Activated CD8-positive, alpha-beta memory T cell treated with anti-CD3 and anti-CD28 coated beads, Interleukin-2, amount 50 U/mL, for 1 hour (primary cell): ENCODE data around the gene PLEKHG5.

ENCODE experiments used
- DNase-seq: peaks from one replicate; pipeline ENCODE4 v3.0.0-alpha.2; 2020; ENCODE audit errors: extremely low read depth

PLEKHG5 gene

DNA sequence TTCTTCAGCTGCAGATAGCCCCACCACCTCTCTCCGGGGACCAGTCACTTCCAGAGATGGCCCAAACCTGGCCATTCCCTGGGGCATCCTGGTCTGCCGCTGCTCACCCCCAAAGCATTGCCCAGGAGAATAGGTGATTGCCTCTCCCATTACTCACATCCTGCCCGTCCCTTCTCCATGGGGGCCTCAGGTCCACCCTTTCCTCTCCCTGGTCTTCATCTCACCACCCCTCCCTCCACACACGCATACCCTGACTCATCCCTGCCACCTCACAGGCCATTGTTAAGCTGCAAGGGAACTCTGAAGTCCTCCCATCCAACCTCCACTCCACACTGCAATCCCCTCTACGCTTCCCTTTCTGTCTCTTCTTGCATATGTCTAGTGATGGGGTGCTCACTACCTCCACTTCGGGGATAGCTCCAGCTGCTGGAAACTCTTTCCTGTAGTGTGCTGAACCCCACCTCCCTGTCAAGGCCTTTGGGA lies at the start of gene PLEKHG5:
TSS of gene PLEKHG5 (minus strand) at position 188 of the 483 bp plus-strand sequence. CDS start 14,096 bp downstream, outside the sequence.
- DNase-seq, result no peak

GRCh38 chr1:6538956-6539355 lies 47.5 kb upstream of the PLEKHG5 start:
- no peak for DNase-seq

- DNase-seq, result no peak
Measured at GRCh38 chr1:6536291-6536690, 44.8 kb upstream of the PLEKHG5 start.

DNA sequence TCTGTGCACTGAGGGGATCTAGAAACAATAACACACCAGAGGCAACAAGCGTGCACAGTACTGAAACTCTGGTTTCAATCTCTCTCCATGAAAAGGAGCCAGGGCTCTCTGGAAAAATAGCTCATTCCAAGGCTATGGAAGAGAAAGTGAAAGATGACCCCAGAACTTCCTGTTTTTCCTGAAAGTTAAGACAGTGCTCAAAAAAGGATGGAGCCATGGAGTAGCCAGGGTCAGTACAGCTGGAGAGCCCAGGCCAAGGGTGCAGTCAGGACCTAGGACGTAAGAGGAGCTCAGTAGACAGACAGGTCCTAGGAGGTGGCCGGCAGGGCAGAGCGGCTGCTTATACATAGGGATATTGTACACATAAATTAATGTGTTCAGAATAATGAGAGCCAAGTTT lies 43.7 kb upstream of the PLEKHG5 start:
- no peak for DNase-seq

- no peak for DNase-seq
Measured at GRCh38 chr1:6534248-6534822, 42.9 kb upstream of the PLEKHG5 start.

GRCh38 chr1:6531996-6532395 lies 40.5 kb upstream of the PLEKHG5 start:
- no peak for DNase-seq

DNA sequence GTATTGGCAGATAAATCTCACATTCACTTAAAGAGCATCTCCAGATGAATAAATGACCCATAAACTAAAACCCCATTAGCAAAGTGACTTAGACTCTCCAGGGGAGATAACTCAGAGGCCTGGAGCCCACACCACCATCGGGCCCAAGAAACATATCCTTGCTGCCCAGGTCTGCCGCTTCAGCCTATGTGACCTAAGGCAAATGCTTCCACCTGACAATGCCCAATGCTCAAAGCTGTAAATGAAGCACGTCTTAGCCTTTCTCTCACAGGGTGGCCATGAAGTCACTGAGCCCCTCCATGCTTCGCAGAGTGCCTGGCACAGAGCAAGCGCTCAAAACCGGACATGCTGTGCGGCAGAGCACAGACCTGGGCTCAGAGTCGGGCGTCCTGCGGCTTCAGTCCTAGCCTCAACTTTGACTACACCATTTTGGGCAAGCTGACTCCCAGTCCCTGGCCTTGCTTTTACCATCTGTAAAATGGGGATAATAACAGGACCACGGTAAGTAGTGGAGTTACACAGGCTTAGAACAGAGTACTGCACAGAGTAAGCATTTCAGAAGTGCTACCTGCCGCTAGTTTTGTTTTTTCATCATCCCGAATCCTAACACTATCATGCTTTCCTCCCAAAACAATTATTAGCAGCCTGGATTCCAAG lies 39.2 kb upstream of the PLEKHG5 start:
- no peak for DNase-seq

GRCh38 chr1:6528492-6528891 lies 37.0 kb upstream of the PLEKHG5 start:
- DNase-seq, result no peak

GRCh38 chr1:6526316-6526715 lies 34.8 kb upstream of the PLEKHG5 start:
- no peak for DNase-seq

DNA sequence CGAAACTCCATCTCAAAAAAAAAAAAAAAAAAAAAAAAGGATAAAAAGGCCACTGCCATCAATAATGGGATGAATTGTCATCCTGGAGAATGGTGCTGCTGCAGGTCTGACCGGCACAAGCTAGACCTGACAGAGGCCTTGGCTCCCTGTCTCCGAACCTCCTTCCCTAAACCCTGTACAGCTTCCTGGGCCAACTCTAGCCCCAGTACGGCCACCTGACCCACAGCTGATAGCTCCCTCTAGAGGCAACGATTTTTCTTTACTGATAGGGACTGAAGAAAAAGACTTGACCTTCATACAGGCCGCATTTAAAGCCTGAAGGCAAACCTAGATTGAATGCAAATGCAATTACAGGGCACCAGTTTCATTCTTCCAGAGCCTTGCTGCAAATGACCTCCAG lies 32.1 kb upstream of the PLEKHG5 start:
- DNase-seq, result no peak

GRCh38 chr1:6521536-6521935 lies 30.1 kb upstream of the PLEKHG5 start:
- no peak for DNase-seq

- DNase-seq, result no peak
Measured at GRCh38 chr1:6519935-6520671, 28.6 kb upstream of the PLEKHG5 start.

DNA sequence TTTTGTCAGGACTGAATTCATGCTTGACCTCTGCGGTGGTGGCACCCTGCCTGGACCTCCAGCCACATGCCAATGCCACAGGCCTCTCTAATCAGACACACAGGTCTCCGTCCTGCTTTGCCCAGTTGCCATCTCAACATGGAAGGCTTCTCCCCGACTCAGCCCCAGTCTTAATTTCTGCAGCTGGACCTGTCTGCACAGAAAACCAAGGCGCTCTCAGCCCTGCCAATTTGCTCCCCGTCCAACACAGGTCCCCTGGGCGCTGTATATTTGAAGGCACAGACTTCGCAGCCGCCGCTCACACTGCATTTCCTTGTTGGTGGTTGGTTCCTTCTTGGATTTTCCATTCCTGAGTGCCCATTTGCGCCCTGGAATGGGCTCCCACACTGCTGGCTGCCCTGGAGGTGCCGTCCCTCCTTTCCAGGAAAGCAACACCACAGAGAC lies 28.0 kb upstream of the PLEKHG5 start:
- no peak for DNase-seq

DNA sequence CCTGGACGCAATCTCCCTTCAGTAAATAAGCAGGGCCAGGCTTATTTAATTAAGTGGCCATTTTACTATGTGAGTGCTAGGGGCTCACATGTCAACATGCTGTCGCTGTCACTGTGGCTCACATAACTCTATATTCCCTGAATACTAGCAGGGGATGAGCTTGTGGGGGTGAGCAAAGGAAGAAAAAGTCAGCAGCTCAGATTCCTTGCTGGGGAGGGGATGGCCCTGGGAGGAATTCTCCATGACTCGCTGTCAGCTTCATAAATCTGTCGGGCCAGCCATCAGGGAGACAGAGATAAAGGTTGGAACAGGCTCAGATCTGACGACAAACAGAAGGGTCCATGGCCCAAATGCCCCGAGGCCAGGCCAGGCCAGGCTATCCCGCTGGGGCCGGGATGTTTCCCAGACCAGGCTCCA lies 26.0 kb upstream of the PLEKHG5 start:
- DNase-seq, result no peak

DNA sequence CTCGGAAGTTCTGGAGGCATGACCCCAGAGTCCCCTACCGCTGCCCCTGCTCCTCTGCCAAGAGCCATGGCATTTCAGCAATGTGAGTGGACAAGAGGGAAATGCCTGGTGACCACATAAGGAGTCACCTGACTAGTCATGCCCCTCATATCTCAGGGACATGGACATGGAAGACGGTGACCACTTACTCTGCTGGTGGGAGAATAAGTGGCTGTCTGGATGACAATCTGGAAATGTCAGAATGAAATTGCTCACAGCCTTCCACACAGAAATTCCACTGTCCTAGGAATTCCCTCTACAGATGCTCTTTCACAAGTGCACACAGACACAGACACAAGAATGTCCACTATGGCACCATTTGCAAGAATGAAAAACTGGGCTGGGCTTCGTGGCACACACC lies 24.3 kb upstream of the PLEKHG5 start:
- DNase-seq, result no peak

DNA sequence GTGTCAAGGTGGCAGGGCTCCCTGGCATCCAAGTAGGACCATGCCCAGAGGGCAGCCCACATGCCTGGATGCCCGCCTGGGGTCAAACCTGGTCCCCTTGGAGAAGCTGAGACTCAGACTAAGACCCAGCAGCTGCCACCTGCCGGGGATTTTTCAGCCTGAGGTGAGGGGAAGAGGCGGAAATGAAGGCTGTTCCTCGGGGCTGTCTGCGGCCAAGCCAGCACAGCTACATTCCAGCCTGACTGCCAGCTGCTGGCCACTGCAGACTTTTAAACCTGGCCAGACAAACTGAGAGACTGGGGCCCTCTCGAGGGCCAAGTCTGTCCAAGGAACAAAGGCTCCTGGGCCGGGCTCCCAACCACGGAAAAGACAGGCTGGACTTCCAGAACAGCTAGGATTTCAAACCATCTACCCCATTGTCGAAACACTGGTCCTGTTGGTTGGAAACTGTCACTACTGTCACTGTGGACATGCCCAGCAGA lies 21.9 kb upstream of the PLEKHG5 start:
- no peak for DNase-seq

GRCh38 chr1:6512908-6513280 lies 21.4 kb upstream of the PLEKHG5 start:
- DNase-seq, result no peak

- no peak for DNase-seq
Measured at GRCh38 chr1:6512245-6512907, 20.9 kb upstream of the PLEKHG5 start.

DNA sequence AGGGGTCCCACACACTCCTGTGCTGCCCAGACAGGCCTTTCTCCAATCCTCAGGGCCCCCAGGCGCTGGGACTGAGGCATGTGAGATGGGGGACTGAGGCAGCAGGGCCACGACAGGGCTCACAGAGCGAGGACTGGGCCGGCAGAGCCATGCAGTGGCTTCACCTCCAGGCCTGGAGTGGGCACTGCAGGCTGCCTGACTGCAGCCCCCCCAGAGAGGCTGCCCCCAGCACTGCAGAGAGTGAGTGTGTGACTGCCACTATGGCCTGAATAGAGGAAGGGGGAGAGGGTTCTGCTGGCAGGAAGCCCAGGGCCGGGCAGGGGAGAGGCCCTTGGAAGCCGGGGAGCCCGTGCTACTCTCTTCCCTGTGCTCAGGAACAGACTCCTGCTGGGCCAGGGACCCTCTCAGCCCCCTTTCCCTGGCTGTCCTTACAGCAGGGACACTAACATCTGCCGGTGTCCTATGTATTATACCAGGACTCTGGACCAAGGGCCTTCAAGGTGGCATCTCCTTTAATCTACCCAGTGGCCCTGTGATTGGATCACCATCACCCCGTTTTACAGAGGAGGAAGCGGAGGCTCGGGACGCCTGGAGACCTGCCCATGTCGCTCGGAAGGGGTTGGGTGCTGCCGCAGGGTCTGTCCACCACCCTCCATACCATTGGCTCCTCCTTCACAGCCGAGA lies 20.2 kb upstream of the PLEKHG5 start:
- DNase-seq, result no peak

DNA sequence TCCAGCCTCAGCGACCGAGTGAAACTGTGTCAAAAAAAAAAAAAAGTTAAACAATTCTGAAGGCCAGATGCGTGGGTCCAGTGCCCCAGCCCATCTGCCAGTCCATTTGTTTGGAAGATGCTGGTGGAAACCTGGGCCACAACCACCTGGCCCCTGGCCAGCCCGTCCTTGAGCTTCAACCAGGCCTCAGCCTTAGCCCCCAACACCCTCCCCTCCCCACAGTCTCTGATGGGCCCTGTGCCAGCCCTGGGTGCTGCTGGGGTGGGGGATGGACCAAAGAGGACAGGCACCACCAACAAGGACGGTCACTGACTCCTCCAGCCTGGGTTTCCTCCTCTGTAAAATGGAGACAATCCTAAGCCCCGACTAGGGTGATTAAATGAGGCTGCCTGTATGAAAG lies 19.6 kb upstream of the PLEKHG5 start:
- DNase-seq, result no peak

DNA sequence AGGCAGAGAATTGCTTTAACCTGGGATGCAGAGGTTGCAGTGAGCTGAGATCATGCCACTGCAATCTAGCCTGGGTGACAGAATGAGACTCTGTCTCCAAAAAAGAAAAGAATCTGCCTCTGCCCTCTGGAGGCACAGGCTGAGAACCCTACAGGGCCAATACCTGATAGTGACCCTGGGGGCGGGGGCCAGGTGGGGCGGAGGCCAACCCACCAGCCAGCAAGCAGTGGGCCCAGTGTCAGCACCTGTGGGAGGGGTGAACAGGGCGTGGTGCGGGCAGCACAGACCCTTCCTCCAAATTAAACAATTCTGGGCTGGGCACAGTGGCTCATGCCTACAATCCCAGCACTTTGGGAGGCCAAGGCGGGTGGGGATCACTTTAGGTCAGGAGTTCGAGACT lies 19.0 kb upstream of the PLEKHG5 start:
- no peak for DNase-seq

DNA sequence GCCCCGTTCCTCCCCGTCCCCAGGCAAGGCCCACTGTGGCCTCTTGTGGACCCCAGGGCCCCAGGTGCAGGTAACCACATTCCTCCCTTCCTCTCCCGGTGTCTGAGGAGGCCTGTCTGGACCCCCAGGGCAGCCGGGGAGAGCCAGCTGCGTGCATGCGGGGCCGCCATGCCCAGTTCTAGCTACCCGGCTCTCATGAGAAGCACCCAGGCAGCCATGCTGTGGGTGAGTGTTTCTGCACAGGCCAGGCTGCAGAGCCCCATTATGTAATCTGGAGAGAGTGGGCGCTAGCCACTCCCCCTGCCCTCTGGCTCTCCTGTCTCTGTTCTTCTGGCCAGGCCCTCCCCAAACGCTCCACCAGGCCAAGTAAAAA lies 18.4 kb upstream of the PLEKHG5 start:
- no peak for DNase-seq
